WTC11 (cell line): ENCODE measurements around the gene NFATC3. TPM values are rescaled to one million over a fixed set of nuclear protein-coding genes. Genes with fewer than 3 reads are reported as not detected.

Experiments
- ATAC-seq: fragments of 200-7000 bp; cut with Tn5 transposase; 2 replicates; pipeline ENCODE4 v1.10.0; 2021; ENCODE audit warnings: mild to moderate bottlenecking, moderate library complexity
- CTCF ChIA-PET: fragments of 300-600 bp; sonication (Branson Sonifier 250); formaldehyde crosslinking; loops from one replicate; lab custom pipeline; 2021; ENCODE audit warnings: antibody characterized with exemption; lab: Charles Lee
- POLR2A ChIA-PET: fragments of 350-600 bp; sonication (Branson Sonifier 250); formaldehyde crosslinking; loops from one replicate; lab custom pipeline; 2021; ENCODE audit warnings: antibody characterized with exemption; lab: Charles Lee
- DNase-seq: peaks from one replicate; pipeline ENCODE4 v3.0.0; 2021; ENCODE audit warnings: low spot score
- H3K27ac Mint-ChIP-seq: 2 replicates; pipeline ENCODE4 v1.8.0; 2021; ENCODE audit warnings: mixed read lengths
- H3K27me3 Mint-ChIP-seq: 2 replicates; pipeline ENCODE4 v1.8.0; 2021; ENCODE audit warnings: low read depth, mild to moderate bottlenecking, moderate library complexity, mixed read lengths
- H3K36me3 Mint-ChIP-seq: 2 replicates; pipeline ENCODE4 v1.8.0; 2021; ENCODE audit warnings: mixed read lengths
- H3K4me1 Mint-ChIP-seq: 2 replicates; pipeline ENCODE4 v1.8.0; 2022; ENCODE audit warnings: mixed read lengths
- H3K4me3 Mint-ChIP-seq: 2 replicates; pipeline ENCODE4 v1.8.0; 2021; ENCODE audit warnings: mild to moderate bottlenecking, moderate library complexity, mixed read lengths
- H3K9me3 Mint-ChIP-seq: 2 replicates; pipeline ENCODE4 v1.8.0; 2021; ENCODE audit warnings: mixed read lengths
- CREM ChIP-seq: sonication (generic); formaldehyde crosslinking; IDR thresholded peaks from 2 replicates; pipeline ENCODE4 v1.8.1; 2022; ENCODE audit warnings: mild to moderate bottlenecking, missing genetic modification reagents, moderate library complexity
- ESRRA ChIP-seq: sonication (generic); formaldehyde crosslinking; IDR thresholded peaks from 2 replicates; pipeline ENCODE4 v1.8.1; 2022; ENCODE audit warnings: mild to moderate bottlenecking, missing genetic modification reagents, borderline replicate concordance
- GRHL2 ChIP-seq: fragments of 250-450 bp; sonication (Bioruptor Pico); IDR thresholded peaks from 2 replicates; pipeline ENCODE4 v1.8.0; 2022; ENCODE audit warnings: mild to moderate bottlenecking, moderate library complexity; ENCODE audit not compliant: insufficient replicate concordance, severe bottlenecking
- GTF2I ChIP-seq: fragments of 250-450 bp; sonication (Bioruptor Pico); conservative IDR thresholded peaks from 2 replicates; pipeline ENCODE4 v1.4.0; 2021; ENCODE audit warnings: mild to moderate bottlenecking
- TCF7 ChIP-seq: sonication (generic); formaldehyde crosslinking; IDR thresholded peaks from 2 replicates; pipeline ENCODE4 v1.8.0; 2022; ENCODE audit warnings: mild to moderate bottlenecking, low read depth, missing genetic modification reagents, moderate library complexity
- TEAD1 ChIP-seq: sonication (generic); formaldehyde crosslinking; IDR thresholded peaks from 2 replicates; pipeline ENCODE4 v1.8.0; 2022; ENCODE audit warnings: mild to moderate bottlenecking, missing genetic modification reagents
- TEAD4 ChIP-seq: sonication (generic); formaldehyde crosslinking; IDR thresholded peaks from 2 replicates; pipeline ENCODE4 v1.8.0; 2022; ENCODE audit warnings: mild to moderate bottlenecking, missing genetic modification reagents
- ZNF219 ChIP-seq: sonication (generic); formaldehyde crosslinking; IDR thresholded peaks from 2 replicates; pipeline ENCODE4 v1.8.0; 2023; ENCODE audit warnings: missing genetic modification reagents, mild to moderate bottlenecking, borderline replicate concordance
- ZNF416 ChIP-seq: fragments of 250-450 bp; sonication (Bioruptor Pico); IDR thresholded peaks from 2 replicates; pipeline ENCODE4 v1.9.0; 2021; ENCODE audit warnings: mild to moderate bottlenecking, inconsistent platforms
- total RNA-seq: library from RNA; stranded (reverse); gene quantifications from 3 replicates; pipeline ENCODE4 v1.2.3, GENCODE V29; 2021
- TF ChIP-seq, protein P1 (sequence below): sonication (generic); formaldehyde crosslinking; IDR thresholded peaks from 2 replicates; pipeline ENCODE4 v1.8.1; 2022; ENCODE audit warnings: low read depth, mild to moderate bottlenecking, moderate library complexity, missing genetic modification reagents, borderline replicate concordance
- TF ChIP-seq, protein P2 (sequence below): fragments of 250-450 bp; sonication (Bioruptor Pico); IDR thresholded peaks from 2 replicates; pipeline ENCODE4 v1.9.0; 2021; ENCODE audit warnings: mild to moderate bottlenecking
- TF ChIP-seq, protein P3 (sequence below): sonication (generic); formaldehyde crosslinking; IDR thresholded peaks from 2 replicates; pipeline ENCODE4 v1.8.1; 2023; ENCODE audit warnings: mild to moderate bottlenecking, missing genetic modification reagents, moderate library complexity
- TF ChIP-seq, protein P4 (sequence below): sonication (generic); formaldehyde crosslinking; IDR thresholded peaks from 2 replicates; pipeline ENCODE4 v1.8.1; 2022; ENCODE audit warnings: mild to moderate bottlenecking, missing genetic modification reagents, moderate library complexity, borderline replicate concordance
- TF ChIP-seq, protein P5 (sequence below): sonication (generic); formaldehyde crosslinking; IDR thresholded peaks from 2 replicates; pipeline ENCODE4 v1.8.1; 2022; ENCODE audit warnings: mild to moderate bottlenecking, moderate library complexity, missing genetic modification reagents
- TF ChIP-seq, protein P6 (sequence below): fragments of 200-600 bp; IDR thresholded peaks from 2 replicates; pipeline ENCODE4 v1.8.0; 2022; ENCODE audit warnings: antibody characterized with exemption
- TF ChIP-seq, protein P7 (sequence below): sonication (generic); formaldehyde crosslinking; IDR thresholded peaks from 2 replicates; pipeline ENCODE4 v1.8.1; 2023; ENCODE audit warnings: mild to moderate bottlenecking, missing genetic modification reagents
- TF ChIP-seq, protein P8 (sequence below): sonication (generic); formaldehyde crosslinking; IDR thresholded peaks from 2 replicates; pipeline ENCODE4 v1.8.0; 2022; ENCODE audit warnings: mild to moderate bottlenecking, missing genetic modification reagents
- TF ChIP-seq, protein P9 (sequence below): sonication (generic); formaldehyde crosslinking; IDR thresholded peaks from 2 replicates; pipeline ENCODE4 v1.8.0; 2023; ENCODE audit warnings: mild to moderate bottlenecking, missing genetic modification reagents
- TF ChIP-seq, protein P10 (sequence below): sonication (generic); formaldehyde crosslinking; conservative IDR thresholded peaks from 2 replicates; pipeline ENCODE4 v1.8.1; 2022; ENCODE audit warnings: mild to moderate bottlenecking, missing genetic modification reagents

Gene NFATC3
- total RNA-seq, 1 experiment from 2014 or later = 34.6 TPM

DNA sequence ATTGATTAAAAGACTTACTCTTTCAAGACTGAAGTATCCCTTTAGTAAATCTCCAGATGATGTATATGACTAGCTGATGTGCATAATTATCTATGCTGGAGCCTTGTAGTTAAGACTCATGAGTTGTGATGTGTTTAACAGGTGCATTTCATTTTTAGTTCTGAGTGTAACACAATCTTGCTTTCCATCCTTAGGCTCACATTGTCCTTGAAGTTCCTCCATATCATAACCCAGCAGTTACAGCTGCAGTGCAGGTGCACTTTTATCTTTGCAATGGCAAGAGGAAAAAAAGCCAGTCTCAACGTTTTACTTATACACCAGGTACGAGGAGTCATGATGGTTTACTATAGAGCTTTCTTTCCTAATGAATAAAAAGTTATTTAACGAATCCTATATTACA lies 97.9 kb downstream of the NFATC3 start:
- Mint-ChIP-seq H3K36me3 (peaks cover 52% of the 10 kb centered on the region), H3K27me3 (no peaks in the 10 kb centered on the region), H3K4me3 (no peak overlapping the region), H3K27ac (no peak overlapping the region), H3K9me3 (0 out of 2 replicates have a peak, but pooled peaks cover 3% of the 10 kb centered on the region), H3K4me1 (no peaks in the 10 kb centered on the region)
- CTCF ChIA-PET = no interaction called here
- TF ChIP-seq, protein P1, sequence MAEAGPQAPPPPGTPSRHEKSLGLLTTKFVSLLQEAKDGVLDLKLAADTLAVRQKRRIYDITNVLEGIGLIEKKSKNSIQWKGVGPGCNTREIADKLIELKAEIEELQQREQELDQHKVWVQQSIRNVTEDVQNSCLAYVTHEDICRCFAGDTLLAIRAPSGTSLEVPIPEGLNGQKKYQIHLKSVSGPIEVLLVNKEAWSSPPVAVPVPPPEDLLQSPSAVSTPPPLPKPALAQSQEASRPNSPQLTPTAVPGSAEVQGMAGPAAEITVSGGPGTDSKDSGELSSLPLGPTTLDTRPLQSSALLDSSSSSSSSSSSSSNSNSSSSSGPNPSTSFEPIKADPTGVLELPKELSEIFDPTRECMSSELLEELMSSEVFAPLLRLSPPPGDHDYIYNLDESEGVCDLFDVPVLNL = no peak
- TF ChIP-seq, protein P2, sequence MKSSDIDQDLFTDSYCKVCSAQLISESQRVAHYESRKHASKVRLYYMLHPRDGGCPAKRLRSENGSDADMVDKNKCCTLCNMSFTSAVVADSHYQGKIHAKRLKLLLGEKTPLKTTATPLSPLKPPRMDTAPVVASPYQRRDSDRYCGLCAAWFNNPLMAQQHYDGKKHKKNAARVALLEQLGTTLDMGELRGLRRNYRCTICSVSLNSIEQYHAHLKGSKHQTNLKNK (CRISPR knock-in tag) = no peak
- TF ChIP-seq GTF2I (CRISPR knock-in tag) (no peak), ZNF416 (CRISPR knock-in tag) (no peak), CREM (CRISPR knock-in tag) (no peak), TCF7 (CRISPR knock-in tag) (no peak)
- TF ChIP-seq, protein P3, sequence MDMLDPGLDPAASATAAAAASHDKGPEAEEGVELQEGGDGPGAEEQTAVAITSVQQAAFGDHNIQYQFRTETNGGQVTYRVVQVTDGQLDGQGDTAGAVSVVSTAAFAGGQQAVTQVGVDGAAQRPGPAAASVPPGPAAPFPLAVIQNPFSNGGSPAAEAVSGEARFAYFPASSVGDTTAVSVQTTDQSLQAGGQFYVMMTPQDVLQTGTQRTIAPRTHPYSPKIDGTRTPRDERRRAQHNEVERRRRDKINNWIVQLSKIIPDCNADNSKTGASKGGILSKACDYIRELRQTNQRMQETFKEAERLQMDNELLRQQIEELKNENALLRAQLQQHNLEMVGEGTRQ (CRISPR knock-in tag) = no peak
- DNase-seq (no peak), ATAC-seq (no peak)
- POLR2A ChIA-PET = no interaction called here

GRCh38 chr16:68186877-68187276 lies 101.7 kb downstream of the NFATC3 start:
- Mint-ChIP-seq H3K27me3 (no peaks in the 10 kb centered on the region), H3K4me3 (no peak overlapping the region), H3K36me3 (peaks cover 45% of the 10 kb centered on the region), H3K4me1 (no peaks in the 10 kb centered on the region), H3K27ac (no peak overlapping the region)
- no peak for TF ChIP-seq ESRRA (CRISPR knock-in tag)
- TF ChIP-seq, all 79 proteins: peak for 0
- H3K9me3 Mint-ChIP-seq = 0 out of 2 replicates have a peak, but pooled peaks cover 3% of the 10 kb centered on the region
- ATAC-seq = no peak
- no peak for DNase-seq
- ChIA-PET CTCF (interaction anchor here (1.2 kb wide), 1 partner anchor 93 kb away, joined by 3 read pairs; no protein-coding TSS in a partner anchor), POLR2A (no interaction called here)

- DNase-seq (no peak), ATAC-seq (no peak)
- ChIA-PET POLR2A (no interaction called here), CTCF (interaction anchor here (1.2 kb wide), 1 partner anchor 93 kb away, joined by 3 read pairs; no protein-coding TSS in a partner anchor)
- peaks cover 43% of the 10 kb centered on the region for H3K36me3 Mint-ChIP-seq
- H3K27me3 Mint-ChIP-seq = no peaks in the 10 kb centered on the region
- H3K27ac Mint-ChIP-seq = no peak overlapping the region
- H3K4me3 Mint-ChIP-seq = no peak overlapping the region
- H3K9me3 Mint-ChIP-seq = 0 out of 2 replicates have a peak, but pooled peaks cover 3% of the 10 kb centered on the region
- H3K4me1 Mint-ChIP-seq = no peaks in the 10 kb centered on the region
- no peak for TF ChIP-seq ZNF219 (CRISPR knock-in tag)
- TF ChIP-seq TEAD4 = no peak
- TF ChIP-seq, protein P4, sequence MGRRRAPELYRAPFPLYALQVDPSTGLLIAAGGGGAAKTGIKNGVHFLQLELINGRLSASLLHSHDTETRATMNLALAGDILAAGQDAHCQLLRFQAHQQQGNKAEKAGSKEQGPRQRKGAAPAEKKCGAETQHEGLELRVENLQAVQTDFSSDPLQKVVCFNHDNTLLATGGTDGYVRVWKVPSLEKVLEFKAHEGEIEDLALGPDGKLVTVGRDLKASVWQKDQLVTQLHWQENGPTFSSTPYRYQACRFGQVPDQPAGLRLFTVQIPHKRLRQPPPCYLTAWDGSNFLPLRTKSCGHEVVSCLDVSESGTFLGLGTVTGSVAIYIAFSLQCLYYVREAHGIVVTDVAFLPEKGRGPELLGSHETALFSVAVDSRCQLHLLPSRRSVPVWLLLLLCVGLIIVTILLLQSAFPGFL (CRISPR knock-in tag) = no peak
- TF ChIP-seq, protein P5, sequence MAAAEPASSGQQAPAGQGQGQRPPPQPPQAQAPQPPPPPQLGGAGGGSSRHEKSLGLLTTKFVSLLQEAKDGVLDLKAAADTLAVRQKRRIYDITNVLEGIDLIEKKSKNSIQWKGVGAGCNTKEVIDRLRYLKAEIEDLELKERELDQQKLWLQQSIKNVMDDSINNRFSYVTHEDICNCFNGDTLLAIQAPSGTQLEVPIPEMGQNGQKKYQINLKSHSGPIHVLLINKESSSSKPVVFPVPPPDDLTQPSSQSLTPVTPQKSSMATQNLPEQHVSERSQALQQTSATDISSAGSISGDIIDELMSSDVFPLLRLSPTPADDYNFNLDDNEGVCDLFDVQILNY (CRISPR knock-in tag) = no peak
- TF ChIP-seq, protein P6, sequence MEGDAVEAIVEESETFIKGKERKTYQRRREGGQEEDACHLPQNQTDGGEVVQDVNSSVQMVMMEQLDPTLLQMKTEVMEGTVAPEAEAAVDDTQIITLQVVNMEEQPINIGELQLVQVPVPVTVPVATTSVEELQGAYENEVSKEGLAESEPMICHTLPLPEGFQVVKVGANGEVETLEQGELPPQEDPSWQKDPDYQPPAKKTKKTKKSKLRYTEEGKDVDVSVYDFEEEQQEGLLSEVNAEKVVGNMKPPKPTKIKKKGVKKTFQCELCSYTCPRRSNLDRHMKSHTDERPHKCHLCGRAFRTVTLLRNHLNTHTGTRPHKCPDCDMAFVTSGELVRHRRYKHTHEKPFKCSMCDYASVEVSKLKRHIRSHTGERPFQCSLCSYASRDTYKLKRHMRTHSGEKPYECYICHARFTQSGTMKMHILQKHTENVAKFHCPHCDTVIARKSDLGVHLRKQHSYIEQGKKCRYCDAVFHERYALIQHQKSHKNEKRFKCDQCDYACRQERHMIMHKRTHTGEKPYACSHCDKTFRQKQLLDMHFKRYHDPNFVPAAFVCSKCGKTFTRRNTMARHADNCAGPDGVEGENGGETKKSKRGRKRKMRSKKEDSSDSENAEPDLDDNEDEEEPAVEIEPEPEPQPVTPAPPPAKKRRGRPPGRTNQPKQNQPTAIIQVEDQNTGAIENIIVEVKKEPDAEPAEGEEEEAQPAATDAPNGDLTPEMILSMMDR = no peak
- TF ChIP-seq GRHL2 (CRISPR knock-in tag) = no peak
- TF ChIP-seq, protein P7, sequence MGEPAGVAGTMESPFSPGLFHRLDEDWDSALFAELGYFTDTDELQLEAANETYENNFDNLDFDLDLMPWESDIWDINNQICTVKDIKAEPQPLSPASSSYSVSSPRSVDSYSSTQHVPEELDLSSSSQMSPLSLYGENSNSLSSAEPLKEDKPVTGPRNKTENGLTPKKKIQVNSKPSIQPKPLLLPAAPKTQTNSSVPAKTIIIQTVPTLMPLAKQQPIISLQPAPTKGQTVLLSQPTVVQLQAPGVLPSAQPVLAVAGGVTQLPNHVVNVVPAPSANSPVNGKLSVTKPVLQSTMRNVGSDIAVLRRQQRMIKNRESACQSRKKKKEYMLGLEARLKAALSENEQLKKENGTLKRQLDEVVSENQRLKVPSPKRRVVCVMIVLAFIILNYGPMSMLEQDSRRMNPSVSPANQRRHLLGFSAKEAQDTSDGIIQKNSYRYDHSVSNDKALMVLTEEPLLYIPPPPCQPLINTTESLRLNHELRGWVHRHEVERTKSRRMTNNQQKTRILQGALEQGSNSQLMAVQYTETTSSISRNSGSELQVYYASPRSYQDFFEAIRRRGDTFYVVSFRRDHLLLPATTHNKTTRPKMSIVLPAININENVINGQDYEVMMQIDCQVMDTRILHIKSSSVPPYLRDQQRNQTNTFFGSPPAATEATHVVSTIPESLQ (CRISPR knock-in tag) = no peak
- TF ChIP-seq, protein P8, sequence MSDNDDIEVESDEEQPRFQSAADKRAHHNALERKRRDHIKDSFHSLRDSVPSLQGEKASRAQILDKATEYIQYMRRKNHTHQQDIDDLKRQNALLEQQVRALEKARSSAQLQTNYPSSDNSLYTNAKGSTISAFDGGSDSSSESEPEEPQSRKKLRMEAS (CRISPR knock-in tag) = no peak
- no peak for TF ChIP-seq TEAD1 (CRISPR knock-in tag)
- TF ChIP-seq, protein P9, sequence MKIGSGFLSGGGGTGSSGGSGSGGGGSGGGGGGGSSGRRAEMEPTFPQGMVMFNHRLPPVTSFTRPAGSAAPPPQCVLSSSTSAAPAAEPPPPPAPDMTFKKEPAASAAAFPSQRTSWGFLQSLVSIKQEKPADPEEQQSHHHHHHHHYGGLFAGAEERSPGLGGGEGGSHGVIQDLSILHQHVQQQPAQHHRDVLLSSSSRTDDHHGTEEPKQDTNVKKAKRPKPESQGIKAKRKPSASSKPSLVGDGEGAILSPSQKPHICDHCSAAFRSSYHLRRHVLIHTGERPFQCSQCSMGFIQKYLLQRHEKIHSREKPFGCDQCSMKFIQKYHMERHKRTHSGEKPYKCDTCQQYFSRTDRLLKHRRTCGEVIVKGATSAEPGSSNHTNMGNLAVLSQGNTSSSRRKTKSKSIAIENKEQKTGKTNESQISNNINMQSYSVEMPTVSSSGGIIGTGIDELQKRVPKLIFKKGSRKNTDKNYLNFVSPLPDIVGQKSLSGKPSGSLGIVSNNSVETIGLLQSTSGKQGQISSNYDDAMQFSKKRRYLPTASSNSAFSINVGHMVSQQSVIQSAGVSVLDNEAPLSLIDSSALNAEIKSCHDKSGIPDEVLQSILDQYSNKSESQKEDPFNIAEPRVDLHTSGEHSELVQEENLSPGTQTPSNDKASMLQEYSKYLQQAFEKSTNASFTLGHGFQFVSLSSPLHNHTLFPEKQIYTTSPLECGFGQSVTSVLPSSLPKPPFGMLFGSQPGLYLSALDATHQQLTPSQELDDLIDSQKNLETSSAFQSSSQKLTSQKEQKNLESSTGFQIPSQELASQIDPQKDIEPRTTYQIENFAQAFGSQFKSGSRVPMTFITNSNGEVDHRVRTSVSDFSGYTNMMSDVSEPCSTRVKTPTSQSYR = no peak
- TF ChIP-seq, protein P10, sequence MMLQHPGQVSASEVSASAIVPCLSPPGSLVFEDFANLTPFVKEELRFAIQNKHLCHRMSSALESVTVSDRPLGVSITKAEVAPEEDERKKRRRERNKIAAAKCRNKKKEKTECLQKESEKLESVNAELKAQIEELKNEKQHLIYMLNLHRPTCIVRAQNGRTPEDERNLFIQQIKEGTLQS = no peak
Observed at GRCh38 chr16:68187505-68187904, 102.3 kb downstream of the NFATC3 start.
